ENCODE data around the gene HPCAL1.

- TF ChIP-seq REST (IDR thresholded peaks at IDR 0.05; ENCODE audit: unreplicated experiment) (no peak), CTCF (conservative IDR thresholded peaks at IDR 0.05; ENCODE audit: low read depth in 2 of 2) (no peak), EZH2 (IDR thresholded peaks at IDR 0.05; ENCODE audit: low read depth, unreplicated experiment) (no peak)
Observed at GRCh38 chr2:10371441-10372196, 68.9 kb downstream of the HPCAL1 start.

All from GM23338 (cell line).